Peyer's patch (tissue), 4 donors: ENCODE data around the gene DDOST. TPM values are rescaled to one million over a fixed set of nuclear protein-coding genes. Genes with fewer than 3 reads are reported as not detected.
A peak's percentile ranks its signal among the peaks of the same experiment; 100 is the strongest.

Experiments used
- DNase-seq, 3 donors: peaks; one replicate each; pipeline ENCODE4 v3.0.0-alpha.2; 2017 to 2019
- H3K27ac ChIP-seq, 4 donors: fragments of 200-600 bp; sonication (generic); one replicate each; pipeline ENCODE4 v1.5.1; 2016 to 2019
- H3K27me3 ChIP-seq, 2 donors: fragments of 200-600 bp; sonication (generic); one replicate each; pipeline ENCODE4 v1.5.1; 2019
- H3K36me3 ChIP-seq, 3 donors: fragments of 200-600 bp; sonication (generic); one replicate each; pipeline ENCODE4 v1.5.1; 2016 to 2019
- H3K4me1 ChIP-seq, 4 donors: fragments of 200-600 bp; sonication (generic); one replicate each; pipeline ENCODE4 v1.5.1; 2016 to 2019
- H3K4me3 ChIP-seq, 4 donors: fragments of 200-600 bp; sonication (generic); 1 replicate in 3 of 4; 2 replicates in 1 of 4; pipeline ENCODE4 v1.5.1; 2016 to 2019; ENCODE audit warnings: mild to moderate bottlenecking in 1 of 4
- H3K9me3 ChIP-seq, 4 donors: fragments of 200-600 bp; sonication (generic); one replicate each; pipeline ENCODE4 v1.5.1; 2016 to 2019; ENCODE audit warnings: mild to moderate bottlenecking in 1 of 4
- CTCF ChIP-seq, 6 experiments: fragments of 450-650 bp in 4 of 6; fragments of 200-600 bp in 2 of 6; sonication (generic) in 1 of 6; IDR thresholded peaks; one replicate each; pipeline ENCODE4 v1.5.1; 2017 to 2019; ENCODE audit warnings: antibody characterized with exemption in 6 of 6, mild to moderate bottlenecking in 3 of 6, moderate library complexity in 1 of 6
- POLR2A ChIP-seq, 2 donors: fragments of 450-650 bp; IDR thresholded peaks; one replicate each; pipeline ENCODE4 v1.5.1; 2017; ENCODE audit warnings: antibody characterized with exemption in 2 of 2, mild to moderate bottlenecking in 2 of 2, moderate library complexity in 2 of 2
- total RNA-seq, 4 donors: library from RNA; depleted of rRNA; stranded (reverse); fragments of >200 nt; gene quantifications; one replicate each; pipeline ENCODE4 v1.1.0, GENCODE V29; 2016

The DDOST gene
- total RNA-seq, 4 donors from 2014 or later: 44.6 to 145 (median 126) TPM

DNA sequence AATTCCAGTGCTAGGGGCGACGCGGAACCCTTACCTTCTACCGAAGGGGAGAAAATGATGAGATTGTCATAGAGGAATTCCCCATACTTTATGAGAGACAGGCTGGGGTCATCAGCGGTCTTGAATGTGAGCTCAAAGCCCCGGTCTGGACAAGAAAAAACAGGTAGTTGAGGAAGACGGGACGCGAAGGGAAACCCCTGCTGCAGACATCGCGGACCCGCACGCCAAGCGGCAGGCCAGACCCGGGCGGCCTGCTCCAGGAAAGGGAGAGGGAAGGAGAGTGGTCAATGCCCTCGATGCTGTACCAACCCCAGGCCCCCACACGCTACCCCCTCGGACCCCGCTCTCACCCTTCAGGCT, 342 bp downstream of the DDOST start:
- Histone ChIP-seq H3K36me3 (peaks cover 0 to 27% (median 0%) of the 10 kb centered on the region in 3 donors), H3K27ac (peak overlapping the region; percentile 61 to 86 (median 64)), H3K4me3 (peak overlapping the region; percentile 59 to 98 (median 89)), H3K9me3 (no peaks in the 10 kb centered on the region), H3K4me1 (peaks cover 0 to 17% (median 0%) of the 10 kb centered on the region in 4 donors), H3K27me3 (no peaks in the 10 kb centered on the region)
- TF ChIP-seq CTCF (IDR thresholded peaks at IDR 0.05) (no peak), POLR2A (IDR thresholded peaks at IDR 0.05) (no peak)
- DNase-seq: no peak

- peaks cover 0 to 32% (median 0%) of the 10 kb centered on the region in 3 donors for H3K36me3 ChIP-seq
- DNase-seq: no peak
- no peaks in the 10 kb centered on the region for H3K9me3 ChIP-seq
- H3K4me3 ChIP-seq: peak overlapping the region; percentile 59 to 98 (median 89)
- no peaks in the 10 kb centered on the region for H3K27me3 ChIP-seq
- TF ChIP-seq POLR2A (IDR thresholded peaks at IDR 0.05) (no peak), CTCF (IDR thresholded peaks at IDR 0.05) (no peak)
- H3K4me1 ChIP-seq: peaks cover 0 to 17% (median 0%) of the 10 kb centered on the region in 4 donors
- H3K27ac ChIP-seq: peak overlapping the region in 3 of 4 donors; percentile 61 to 86 (median 64)
These were observed 806 bp downstream of the DDOST start for GRCh38 chr1:20660363-20660762.

- H3K4me1 ChIP-seq: peaks cover 0 to 17% (median 0%) of the 10 kb centered on the region in 4 donors
- no peak for DNase-seq
- H3K27ac ChIP-seq: no peak overlapping the region
- no peaks in the 10 kb centered on the region for H3K9me3 ChIP-seq
- TF ChIP-seq POLR2A (IDR thresholded peaks at IDR 0.05) (no peak), CTCF (IDR thresholded peaks at IDR 0.05) (no peak)
- peaks cover 0 to 51% (median 0%) of the 10 kb centered on the region in 3 donors for H3K36me3 ChIP-seq
- H3K4me3 ChIP-seq: no peak overlapping the region
- no peaks in the 10 kb centered on the region for H3K27me3 ChIP-seq
These were observed 2.8 kb downstream of the DDOST start for GRCh38 chr1:20658166-20658915.

DNA sequence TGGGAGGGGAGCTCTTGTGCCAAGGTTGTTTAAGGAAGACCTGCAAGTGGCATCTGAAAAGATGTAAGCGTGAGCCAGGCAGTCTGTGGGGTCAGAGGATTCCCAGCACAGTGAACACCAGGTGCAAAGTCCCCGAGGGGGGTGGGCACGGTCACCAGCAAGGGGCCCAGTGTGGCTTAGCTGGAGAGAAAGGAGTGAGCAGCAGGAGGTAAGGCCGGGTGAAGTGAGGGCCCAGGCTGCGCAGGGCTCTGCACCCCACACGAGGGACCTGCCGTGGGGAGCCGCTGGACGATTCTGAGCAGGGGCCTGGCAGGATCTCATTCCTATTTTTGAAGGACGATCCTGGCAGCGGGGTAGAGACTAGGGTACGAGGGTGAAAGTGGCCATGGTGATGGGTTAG, 4.1 kb downstream of the DDOST start:
- no peak overlapping the region for H3K27ac ChIP-seq
- no peak for TF ChIP-seq POLR2A (IDR thresholded peaks at IDR 0.05)
- TF ChIP-seq CTCF (IDR thresholded peaks at IDR 0.05): no peak
- H3K36me3 ChIP-seq: peaks cover 0 to 64% (median 0%) of the 10 kb centered on the region in 3 donors
- H3K4me3 ChIP-seq: no peak overlapping the region
- H3K9me3 ChIP-seq: no peaks in the 10 kb centered on the region
- no peak for DNase-seq
- H3K4me1 ChIP-seq: peaks cover 0 to 15% (median 0%) of the 10 kb centered on the region in 4 donors
- H3K27me3 ChIP-seq: no peaks in the 10 kb centered on the region

DNA sequence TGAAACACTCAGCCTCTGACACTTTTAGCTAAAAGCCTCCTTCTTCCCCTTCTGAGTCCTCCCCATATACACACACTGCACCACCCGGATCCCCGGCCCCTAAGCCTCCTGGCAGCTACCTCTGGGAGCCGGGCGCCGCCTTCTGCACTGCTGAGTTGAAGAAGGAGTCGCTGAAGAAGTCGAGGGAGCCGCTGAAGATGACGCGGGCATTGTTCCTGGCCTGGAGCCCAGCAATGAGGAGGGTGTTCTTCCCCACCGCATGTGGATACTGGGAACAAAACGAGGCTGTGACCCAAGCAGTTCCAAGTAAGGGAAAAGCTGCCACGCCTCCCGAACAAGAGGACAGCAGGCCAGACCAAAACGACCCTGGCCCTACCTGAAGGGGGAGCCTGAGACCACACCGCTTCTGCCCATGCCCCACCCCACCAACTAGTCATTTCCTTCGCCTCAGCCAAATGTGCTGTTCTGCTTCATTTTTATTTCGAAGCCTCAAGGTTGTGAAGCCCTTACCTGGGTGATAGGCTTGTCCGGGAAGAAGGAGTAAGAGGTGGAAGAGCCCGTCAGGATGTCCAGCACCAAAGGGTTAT, 7.0 kb downstream of the DDOST start:
- DNase-seq: no peak
- Histone ChIP-seq H3K27me3 (no peaks in the 10 kb centered on the region), H3K4me1 (no peaks in the 10 kb centered on the region), H3K36me3 (peaks cover 0 to 91% (median 0%) of the 10 kb centered on the region in 3 donors), H3K9me3 (no peaks in the 10 kb centered on the region), H3K4me3 (no peak overlapping the region), H3K27ac (no peak overlapping the region)
- TF ChIP-seq POLR2A (IDR thresholded peaks at IDR 0.05): no peak
- no peak for TF ChIP-seq CTCF (IDR thresholded peaks at IDR 0.05)
